IMR-90 (cell line): ENCODE measurements around the gene GGT6. TPM values are rescaled to one million over a fixed set of nuclear protein-coding genes. Genes with fewer than 3 reads are reported as not detected.
A peak's percentile ranks its signal among the peaks of the same experiment; 100 is the strongest.

Experiments used
- ATAC-seq: fragments of 200-7000 bp; cut with Tn5 transposase; 2 replicates; pipeline ENCODE4 v1.9.1; 2020; ENCODE audit warnings: low read depth, mild to moderate bottlenecking, moderate library complexity
- BruUV-seq: library from RNA; stranded (reverse); fragments of 400-500 nt; replicated peaks from 2 replicates; lab custom pipeline; 2021; lab: Mats Ljungman, UMichigan
- CTCF ChIA-PET: fragments of 300-600 bp; formaldehyde crosslinking; extraction: SDS; loops from one replicate; lab custom pipeline; 2021; ENCODE audit warnings: antibody characterized with exemption; lab: Yijun Ruan, JAX
- POLR2A ChIA-PET: fragments of 300-600 bp; sonication (Branson Sonifier 250); formaldehyde crosslinking; loops from one replicate; lab custom pipeline; 2022; ENCODE audit warnings: antibody characterized with exemption; ENCODE audit not compliant: unreplicated experiment; lab: Charles Lee
- DNase-seq: peaks from one replicate; pipeline ENCODE4 v3.0.0; 2013
- H2AFZ ChIP-seq: replicated peaks from 2 replicates; pipeline ENCODE3; 2013; ENCODE audit warnings: low read length, mild to moderate bottlenecking; ENCODE audit not compliant: poor library complexity
- H2AK5ac ChIP-seq: 2 replicates; pipeline ENCODE4 v1.6.1; 2013; ENCODE audit warnings: low read depth, low read length, inconsistent platforms
- H2AK9ac ChIP-seq: replicated peaks from 2 replicates; pipeline ENCODE3; 2013; ENCODE audit warnings: mild to moderate bottlenecking, low read depth, low read length, moderate library complexity; ENCODE audit not compliant: poor library complexity
- H2BK120ac ChIP-seq: 2 replicates; pipeline ENCODE4 v1.6.1; 2013; ENCODE audit warnings: low read depth, low read length, inconsistent platforms
- H2BK15ac ChIP-seq: 3 replicates; pipeline ENCODE4 v1.6.1; 2013; ENCODE audit warnings: low read depth, low read length, inconsistent platforms
- H2BK20ac ChIP-seq: 2 replicates; pipeline ENCODE4 v1.6.1; 2013; ENCODE audit warnings: low read depth, mild to moderate bottlenecking, inconsistent platforms, low read length, moderate library complexity
- H2BK5ac ChIP-seq: 2 replicates; pipeline ENCODE4 v1.6.1; 2013; ENCODE audit warnings: mild to moderate bottlenecking, low read depth, low read length, inconsistent platforms; ENCODE audit not compliant: poor library complexity, severe bottlenecking
- H3K14ac ChIP-seq: replicated peaks from 2 replicates; pipeline ENCODE4 v1.6.1; 2013; ENCODE audit warnings: low read depth, low read length, inconsistent platforms
- H3K18ac ChIP-seq: 2 replicates; pipeline ENCODE4 v1.6.1; 2013; ENCODE audit warnings: low read depth, low read length, control low read depth
- H3K23ac ChIP-seq: 2 replicates; pipeline ENCODE4 v1.6.1; 2013; ENCODE audit warnings: low read depth, low read length, inconsistent platforms
- H3K27ac ChIP-seq: 2 replicates; pipeline ENCODE4 v1.5.1; 2013; ENCODE audit warnings: mild to moderate bottlenecking, control low read depth, low read length; ENCODE audit not compliant: insufficient read depth
- H3K27me3 ChIP-seq: 2 replicates; pipeline ENCODE4 v1.6.1; 2013; ENCODE audit warnings: low read length; ENCODE audit not compliant: control insufficient read depth, insufficient read depth
- H3K36me3 ChIP-seq: 2 replicates; pipeline ENCODE4 v1.6.1; 2013; ENCODE audit warnings: low read length, mixed read lengths; ENCODE audit not compliant: control insufficient read depth, insufficient read depth
- H3K4ac ChIP-seq: 2 replicates; pipeline ENCODE4 v1.6.1; 2013; ENCODE audit warnings: low read depth, low read length, inconsistent platforms
- H3K4me1 ChIP-seq: 2 replicates; pipeline ENCODE4 v1.6.1; 2013; ENCODE audit warnings: low read length, mixed read lengths; ENCODE audit not compliant: control insufficient read depth, insufficient read depth
- H3K4me2 ChIP-seq: 2 replicates; pipeline ENCODE4 v1.6.1; 2013; ENCODE audit warnings: low read depth, mild to moderate bottlenecking, control low read depth, low read length, moderate library complexity
- H3K4me3 ChIP-seq: 2 replicates; pipeline ENCODE4 v1.5.1; 2013; ENCODE audit warnings: low read depth, mild to moderate bottlenecking, control low read depth, low read length, moderate library complexity; ENCODE audit not compliant: insufficient read depth
- H3K56ac ChIP-seq: 2 replicates; pipeline ENCODE4 v1.6.1; 2013; ENCODE audit warnings: low read length, inconsistent platforms; ENCODE audit not compliant: insufficient read depth; ENCODE audit errors: extremely low read depth
- H3K79me1 ChIP-seq, 2 experiments: 2 replicates each; pipeline ENCODE4 v1.6.1; 2013; ENCODE audit warnings: low read length in 2 of 2, inconsistent platforms in 1 of 2, low read depth in 1 of 2
- H3K9ac ChIP-seq: 2 replicates; pipeline ENCODE4 v1.6.1; 2013; ENCODE audit warnings: low read depth, low read length, control low read depth
- H3K9me1 ChIP-seq: 2 replicates; pipeline ENCODE4 v1.6.1; 2013; ENCODE audit warnings: low read length, inconsistent platforms; ENCODE audit not compliant: insufficient read depth
- H3K9me3 ChIP-seq: 2 replicates; pipeline ENCODE4 v1.6.1; 2013; ENCODE audit warnings: low read length; ENCODE audit not compliant: control insufficient read depth, insufficient read depth
- H4K20me1 ChIP-seq: 2 replicates; pipeline ENCODE4 v1.6.1; 2013; ENCODE audit warnings: low read length, inconsistent platforms; ENCODE audit not compliant: insufficient read depth
- H4K5ac ChIP-seq: 2 replicates; pipeline ENCODE4 v1.6.1; 2013; ENCODE audit warnings: mild to moderate bottlenecking, low read depth, low read length, control low read depth
- H4K8ac ChIP-seq, 2 experiments: 2 replicates each; pipeline ENCODE4 v1.6.1; 2013; ENCODE audit warnings: low read depth in 2 of 2, low read length in 2 of 2, control low read depth in 1 of 2, inconsistent platforms in 1 of 2
- H4K91ac ChIP-seq: 2 replicates; pipeline ENCODE4 v1.6.1; 2013; ENCODE audit warnings: low read depth, low read length, inconsistent platforms; ENCODE audit not compliant: insufficient read depth
- BHLHE40 ChIP-seq: fragments of 150-350 bp; IDR thresholded peaks from 2 replicates; pipeline ENCODE4 v1.6.1; 2016; ENCODE audit warnings: mild to moderate bottlenecking, low read depth, low read length
- CEBPB ChIP-seq: IDR thresholded peaks from 2 replicates; pipeline ENCODE4 v1.6.1; 2012; ENCODE audit warnings: low read depth, low read length, improper control_type of control experiment
- CHD1 ChIP-seq: IDR thresholded peaks from 2 replicates; pipeline ENCODE4 v1.6.1; 2012; ENCODE audit warnings: low read depth, low read length, improper control_type of control experiment
- CTCF ChIP-seq: conservative IDR thresholded peaks from 2 replicates; pipeline ENCODE4 v1.5.1; 2012; ENCODE audit warnings: mild to moderate bottlenecking, low read depth, low read length, improper control_type of control experiment
- FOS ChIP-seq: fragments of 150-350 bp; IDR thresholded peaks from 2 replicates; pipeline ENCODE4 v1.6.1; 2016; ENCODE audit warnings: low read depth, low read length
- MAFK ChIP-seq: IDR thresholded peaks from 2 replicates; pipeline ENCODE4 v1.6.1; 2012; ENCODE audit warnings: low read depth, low read length, improper control_type of control experiment
- MAZ ChIP-seq: IDR thresholded peaks from 2 replicates; pipeline ENCODE4 v1.6.1; 2012; ENCODE audit warnings: low read depth, mild to moderate bottlenecking, low read length, improper control_type of control experiment, moderate library complexity, borderline replicate concordance
- MXI1 ChIP-seq: IDR thresholded peaks from 2 replicates; pipeline ENCODE4 v1.6.1; 2012; ENCODE audit warnings: low read depth, mild to moderate bottlenecking, low read length, moderate library complexity, borderline replicate concordance
- NFE2L2 ChIP-seq: fragments of 150-350 bp; IDR thresholded peaks from 2 replicates; pipeline ENCODE4 v1.6.1; 2016; ENCODE audit warnings: low read depth, mild to moderate bottlenecking, low read length
- POLR2A ChIP-seq: IDR thresholded peaks from 2 replicates; pipeline ENCODE4 v1.6.1; 2012; ENCODE audit warnings: mild to moderate bottlenecking, low read depth, low read length
- RFX5 ChIP-seq: IDR thresholded peaks from 2 replicates; pipeline ENCODE4 v1.8.0; 2012; ENCODE audit warnings: low read depth, mild to moderate bottlenecking, low read length, moderate library complexity
- USF2 ChIP-seq: fragments of 150-350 bp; IDR thresholded peaks from 2 replicates; pipeline ENCODE4 v1.6.1; 2017; ENCODE audit warnings: mild to moderate bottlenecking, antibody characterized with exemption, low read length, low read depth
- WGBS, 2 experiments: methylation state at CpG; one replicate each; pipeline versions ENCODE4 v1.1.5 to v1.1.7; 2013; ENCODE audit warnings: missing lambda C conversion rate in 2 of 2; ENCODE audit not compliant: insufficient read length in 1 of 2; ENCODE audit errors: extremely low coverage in 2 of 2; 5-methylcytosine and 5-hydroxymethylcytosine counted together
- dilution Hi-C: fragments of 300-500 bp; cut with HindIII; formaldehyde crosslinking; loops from one replicate; pipeline ENCODE4 v1.14.3; 2018; ENCODE audit warnings: low sequenced_read_pairs; ENCODE audit not compliant: unreplicated experiment
- in situ Hi-C: fragments of 300-500 bp; cut with MboI; formaldehyde crosslinking; loops from 3 replicates; pipeline ENCODE4 v1.14.3; 2019; ENCODE audit warnings: low sequenced_read_pairs, inconsistent platforms, mixed read lengths
- intact Hi-C: fragments of 100-400 bp; cut with micrococcal nuclease; formaldehyde crosslinking; loops from 2 replicates; pipeline ENCODE4 v1.10.0; 2022
- polyA plus RNA-seq, 3 experiments: library from polyadenylated mRNA; depleted of rRNA; stranded (reverse); fragments of >200 nt; gene quantifications; 2 replicates each; pipeline ENCODE4 v1.2.3, GENCODE V29; 2012; ENCODE audit warnings: low replicate concordance in 1 of 3
- total RNA-seq: library from RNA; depleted of rRNA; stranded (reverse); fragments of >200 nt; gene quantifications from 2 replicates; pipeline ENCODE4 v1.2.3, GENCODE V29; 2012

GGT6 gene
- total and polyA plus RNA-seq, 2 of the 4 experiments (the other 2 are of a cell fraction): not detected

- H2AFZ ChIP-seq: peak overlapping the region; percentile 58
- BruUV-seq: no TSS peak
- no peaks in the 10 kb centered on the region for H3K79me1 ChIP-seq
- no peak overlapping the region for H3K56ac ChIP-seq
- peak overlapping the region; percentile 5; the same call in 1 of the 2 replicates for H3K9ac ChIP-seq
- no peaks in the 10 kb centered on the region for H4K20me1 ChIP-seq
- DNase-seq (peak; percentile 15), ATAC-seq (peak; percentile 67)
- H3K23ac ChIP-seq: no peak overlapping the region
- H2BK5ac ChIP-seq: no peak overlapping the region
- intact Hi-C loops: no loop called here
- dilution Hi-C loops: no loop called here
- 0 out of 2 replicates have a peak overlapping the region, but pooled peaks have one; percentile 4 for H2BK120ac ChIP-seq
- in situ Hi-C loops: no loop called here
- H3K4me2 ChIP-seq: peak overlapping the region; percentile 30; the same call in 1 of the 2 replicates
- 6% methylated on average over 7 of the region's 25 CpGs; no CpG with 5 or more reads in 1 of the 2 experiments for WGBS, 2 experiments
- H4K8ac ChIP-seq: no peak overlapping the region
- peaks cover 17% of the 10 kb centered on the region for H3K27me3 ChIP-seq
- peak overlapping the region; percentile 50 for H2AK9ac ChIP-seq
- peak overlapping the region; percentile 68; the same call in 1 of the 2 replicates for H3K27ac ChIP-seq
- CTCF ChIA-PET: interaction anchor here (1.0 kb wide), 1 partner anchor 126 kb away, joined by 3 read pairs; no protein-coding TSS in a partner anchor
- TF ChIP-seq MAZ: no peak
- TF ChIP-seq MAFK: no peak
- TF ChIP-seq CTCF: no peak
- TF ChIP-seq POLR2A: no peak
- TF ChIP-seq FOS: no peak
- TF ChIP-seq CEBPB: no peak
- TF ChIP-seq USF2: no peak
- no peak for TF ChIP-seq RFX5
- TF ChIP-seq BHLHE40: no peak
- TF ChIP-seq NFE2L2: no peak
- no peak for TF ChIP-seq CHD1
- no peak for TF ChIP-seq MXI1
- H3K4ac ChIP-seq: no peak overlapping the region
- H2BK20ac ChIP-seq: no peak overlapping the region
- peak overlapping the region; percentile 46; the same call in 1 of the 2 replicates for H3K18ac ChIP-seq
- H2AK5ac ChIP-seq: no peak overlapping the region; the same call in 1 of the 2 replicates
- POLR2A ChIA-PET: no interaction called here
- peak overlapping the region; percentile 6; the same call in 1 of the 2 replicates for H4K5ac ChIP-seq
- peak overlapping the region; percentile 56; the same call in 1 of the 2 replicates for H4K91ac ChIP-seq
- H2BK15ac ChIP-seq: no peak overlapping the region
- peaks cover 20% of the 10 kb centered on the region; the same call in 1 of the 2 replicates for H3K4me1 ChIP-seq
- 0 out of 2 replicates have a peak overlapping the region, but pooled peaks have one; percentile 41 for H3K14ac ChIP-seq
- no peaks in the 10 kb centered on the region for H3K36me3 ChIP-seq
- H3K4me3 ChIP-seq: no peak overlapping the region
- H3K9me3 ChIP-seq: no peaks in the 10 kb centered on the region
- H3K9me1 ChIP-seq: peaks cover 3% of the 10 kb centered on the region; the same call in 1 of the 2 replicates
Measured at GRCh38 chr17:4599505-4600281, 39.3 kb upstream of the GGT6 start.
